Tibial nerve (tissue), 4 donors: ENCODE measurements around the gene APLN. TPM values are rescaled to one million over a fixed set of nuclear protein-coding genes. Genes with fewer than 3 reads are reported as not detected.

Source experiments
- DNase-seq, 2 donors: peaks; one replicate each; pipeline ENCODE4 v3.0.0-alpha.2; 2019; ENCODE audit warnings: low spot score in 2 of 2
- H3K27ac ChIP-seq, 4 donors: fragments of 200-600 bp; sonication (generic) in 3 of 4; one replicate each; pipeline ENCODE4 v1.5.1; 2017 to 2019; ENCODE audit warnings: mild to moderate bottlenecking in 1 of 4
- H3K27me3 ChIP-seq, 2 donors: fragments of 200-600 bp; sonication (generic) in 1 of 2; one replicate each; pipeline versions ENCODE4 v1.5.1 to v1.6.0; 2017 to 2019
- H3K36me3 ChIP-seq, 3 donors: fragments of 200-600 bp; sonication (generic); one replicate each; pipeline ENCODE4 v1.5.1; 2018 to 2019
- H3K4me1 ChIP-seq, 4 donors: fragments of 200-600 bp; sonication (generic) in 3 of 4; one replicate each; pipeline ENCODE4 v1.5.1; 2017 to 2019
- H3K4me3 ChIP-seq, 4 donors: fragments of 200-600 bp; sonication (generic) in 3 of 4; one replicate each; pipeline ENCODE4 v1.5.1; 2017 to 2019; ENCODE audit warnings: mild to moderate bottlenecking in 1 of 4, moderate library complexity in 1 of 4
- H3K9me3 ChIP-seq, 4 donors: fragments of 200-600 bp; sonication (generic) in 3 of 4; one replicate each; pipeline ENCODE4 v1.5.1; 2017 to 2019
- EP300 ChIP-seq, 2 donors: sonication (generic); formaldehyde crosslinking; IDR thresholded peaks; one replicate each; pipeline ENCODE4 v1.6.1; 2017; ENCODE audit warnings: antibody characterized with exemption in 2 of 2, mild to moderate bottlenecking in 1 of 2
- POLR2A ChIP-seq, 2 donors: fragments of 450-650 bp; IDR thresholded peaks; one replicate each; pipeline ENCODE4 v1.6.1; 2017; ENCODE audit warnings: antibody characterized with exemption in 2 of 2, mild to moderate bottlenecking in 2 of 2, moderate library complexity in 2 of 2
- WGBS, 2 donors: methylation state at CpG; one replicate each; pipeline ENCODE4 v1.1.5; 2018; 5-methylcytosine and 5-hydroxymethylcytosine counted together
- total RNA-seq, 4 donors: library from RNA; depleted of rRNA; stranded (reverse); fragments of >200 nt; gene quantifications; one replicate each; pipeline ENCODE4 v1.1.0, GENCODE V29; 2016
- TF ChIP-seq, protein P1 (sequence below), 5 experiments: fragments of 200-600 bp in 3 of 5; fragments of 450-650 bp in 2 of 5; sonication (generic) in 3 of 5; IDR thresholded peaks; one replicate each; pipeline ENCODE4 v1.5.1; 2016 to 2019; ENCODE audit warnings: antibody characterized with exemption in 5 of 5, mild to moderate bottlenecking in 3 of 5, moderate library complexity in 2 of 5

Gene APLN
- total RNA-seq, 4 donors from 2014 or later: 0.20 to 0.60 (median 0.21) TPM; not detected in 1

DNA sequence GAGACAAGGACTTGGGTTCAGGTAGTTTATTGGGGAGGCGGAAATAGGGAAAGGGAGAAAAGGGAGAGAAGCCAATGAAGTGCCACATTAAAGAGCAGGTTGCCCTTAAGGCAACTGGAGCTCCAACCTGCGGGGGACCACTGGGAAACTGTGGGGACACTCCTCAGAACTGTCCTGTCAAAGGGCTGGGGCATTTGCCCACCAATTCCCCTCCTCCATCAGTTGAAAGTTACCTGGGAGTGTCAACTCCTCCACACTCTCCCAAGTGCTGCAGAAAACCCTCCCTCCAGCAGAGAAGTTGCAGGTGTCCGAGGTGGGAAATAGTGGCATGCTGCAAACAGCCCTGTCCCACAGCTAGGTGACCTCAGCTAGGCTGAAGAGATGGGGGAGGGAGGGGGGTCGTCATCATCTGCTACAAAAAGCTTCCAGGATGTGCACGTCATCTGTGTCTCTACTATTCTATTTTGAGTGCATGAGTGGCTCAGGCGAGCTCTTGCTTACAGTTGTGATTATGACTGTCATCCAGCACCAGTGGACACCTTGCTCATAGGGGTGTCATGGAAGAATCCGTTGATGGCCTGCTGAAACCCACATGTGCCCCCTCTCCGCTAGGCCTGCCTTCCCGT lies 42.6 kb upstream of the APLN start:
- no peaks in the 10 kb centered on the region for H3K36me3 ChIP-seq
- H3K4me3 ChIP-seq: no peak overlapping the region
- TF ChIP-seq POLR2A (IDR thresholded peaks at IDR 0.05) (no peak), EP300 (IDR thresholded peaks at IDR 0.05) (no peak)
- TF ChIP-seq, protein P1, sequence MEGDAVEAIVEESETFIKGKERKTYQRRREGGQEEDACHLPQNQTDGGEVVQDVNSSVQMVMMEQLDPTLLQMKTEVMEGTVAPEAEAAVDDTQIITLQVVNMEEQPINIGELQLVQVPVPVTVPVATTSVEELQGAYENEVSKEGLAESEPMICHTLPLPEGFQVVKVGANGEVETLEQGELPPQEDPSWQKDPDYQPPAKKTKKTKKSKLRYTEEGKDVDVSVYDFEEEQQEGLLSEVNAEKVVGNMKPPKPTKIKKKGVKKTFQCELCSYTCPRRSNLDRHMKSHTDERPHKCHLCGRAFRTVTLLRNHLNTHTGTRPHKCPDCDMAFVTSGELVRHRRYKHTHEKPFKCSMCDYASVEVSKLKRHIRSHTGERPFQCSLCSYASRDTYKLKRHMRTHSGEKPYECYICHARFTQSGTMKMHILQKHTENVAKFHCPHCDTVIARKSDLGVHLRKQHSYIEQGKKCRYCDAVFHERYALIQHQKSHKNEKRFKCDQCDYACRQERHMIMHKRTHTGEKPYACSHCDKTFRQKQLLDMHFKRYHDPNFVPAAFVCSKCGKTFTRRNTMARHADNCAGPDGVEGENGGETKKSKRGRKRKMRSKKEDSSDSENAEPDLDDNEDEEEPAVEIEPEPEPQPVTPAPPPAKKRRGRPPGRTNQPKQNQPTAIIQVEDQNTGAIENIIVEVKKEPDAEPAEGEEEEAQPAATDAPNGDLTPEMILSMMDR (IDR thresholded peaks at IDR 0.05): no peak
- 71 to 78% methylated on average over 9 of the region's 9 CpGs for WGBS, 2 donors
- H3K9me3 ChIP-seq: no peaks in the 10 kb centered on the region
- no peaks in the 10 kb centered on the region for H3K4me1 ChIP-seq
- no peak for DNase-seq
- H3K27me3 ChIP-seq: peaks cover 0 to 7% of the 10 kb centered on the region in 2 donors
- H3K27ac ChIP-seq: no peak overlapping the region

DNA sequence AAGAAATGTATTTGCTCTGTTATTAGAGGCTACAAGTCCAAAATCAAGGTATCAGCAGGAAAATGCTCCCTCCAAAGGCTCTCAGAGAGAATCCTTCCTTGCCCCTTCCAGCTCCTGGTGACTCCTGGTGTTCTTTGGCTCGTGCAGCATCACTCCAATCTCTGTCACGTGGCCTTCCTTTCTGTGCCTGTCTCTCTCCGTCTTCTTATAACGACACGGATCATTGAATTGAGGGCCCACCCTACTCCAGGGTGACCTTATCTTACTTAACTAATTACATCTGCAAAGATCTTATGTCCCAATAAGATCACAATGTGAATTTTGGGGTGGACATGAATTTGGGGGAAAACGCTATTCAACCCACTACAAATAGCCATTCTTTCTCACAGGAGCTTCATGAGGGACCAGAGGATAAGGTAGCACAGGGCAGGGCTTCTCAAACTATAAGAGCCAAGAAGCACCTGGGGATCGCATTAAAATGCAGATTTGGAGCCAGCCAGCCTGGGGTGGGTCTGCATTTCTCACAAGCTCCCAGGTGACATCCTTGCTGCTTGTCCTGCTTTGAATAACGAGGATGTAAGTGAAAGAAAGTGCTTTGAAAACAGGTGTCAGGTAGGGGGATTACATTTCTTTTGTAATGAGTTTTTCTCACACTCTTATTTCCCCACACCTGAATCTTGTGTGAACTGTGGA lies 41.9 kb upstream of the APLN start:
- 50 to 57% methylated on average over 5 to 8 of the region's 8 CpGs for WGBS, 2 donors
- DNase-seq: no peak

DNA sequence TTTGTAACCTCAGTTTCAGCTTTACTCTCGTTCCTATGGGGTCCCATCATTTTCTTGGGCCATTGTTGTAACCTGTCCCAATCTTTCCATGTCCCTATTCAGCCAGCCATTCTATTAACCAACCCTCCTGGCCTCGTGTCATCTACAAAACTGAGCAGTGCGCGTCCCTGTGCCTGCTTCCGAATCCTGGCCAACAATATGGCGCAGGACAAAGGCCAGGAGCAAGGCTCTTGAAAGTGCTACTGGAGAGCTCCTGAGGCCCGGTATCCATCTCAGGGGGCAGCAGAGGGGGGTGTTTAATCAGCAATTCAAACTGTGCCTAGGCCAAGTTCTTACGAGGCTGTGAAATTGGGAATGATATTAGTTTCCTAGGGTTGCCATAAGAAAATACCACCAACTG lies 41.2 kb upstream of the APLN start:
- DNase-seq: no peak
- 83% methylated on average over 4 to 8 of the region's 8 CpGs for WGBS, 2 donors
- H3K27me3 ChIP-seq: peaks cover 0 to 7% of the 10 kb centered on the region in 2 donors
- H3K36me3 ChIP-seq: no peaks in the 10 kb centered on the region
- no peaks in the 10 kb centered on the region for H3K4me1 ChIP-seq
- no peaks in the 10 kb centered on the region for H3K9me3 ChIP-seq
- H3K27ac ChIP-seq: no peak overlapping the region
- H3K4me3 ChIP-seq: no peak overlapping the region
- TF ChIP-seq EP300 (IDR thresholded peaks at IDR 0.05) (no peak), POLR2A (IDR thresholded peaks at IDR 0.05) (no peak)
- TF ChIP-seq, protein P1 (IDR thresholded peaks at IDR 0.05): no peak

More for the DNA sequence above, 41.9 kb upstream of the APLN start:
- no peak for TF ChIP-seq POLR2A (IDR thresholded peaks at IDR 0.05)
- TF ChIP-seq, protein P1 (IDR thresholded peaks at IDR 0.05): no peak
- no peak for TF ChIP-seq EP300 (IDR thresholded peaks at IDR 0.05)
- Histone ChIP-seq H3K9me3 (no peaks in the 10 kb centered on the region), H3K4me1 (no peaks in the 10 kb centered on the region), H3K4me3 (no peak overlapping the region), H3K36me3 (no peaks in the 10 kb centered on the region), H3K27ac (no peak overlapping the region), H3K27me3 (peaks cover 0 to 7% of the 10 kb centered on the region in 2 donors)

DNA sequence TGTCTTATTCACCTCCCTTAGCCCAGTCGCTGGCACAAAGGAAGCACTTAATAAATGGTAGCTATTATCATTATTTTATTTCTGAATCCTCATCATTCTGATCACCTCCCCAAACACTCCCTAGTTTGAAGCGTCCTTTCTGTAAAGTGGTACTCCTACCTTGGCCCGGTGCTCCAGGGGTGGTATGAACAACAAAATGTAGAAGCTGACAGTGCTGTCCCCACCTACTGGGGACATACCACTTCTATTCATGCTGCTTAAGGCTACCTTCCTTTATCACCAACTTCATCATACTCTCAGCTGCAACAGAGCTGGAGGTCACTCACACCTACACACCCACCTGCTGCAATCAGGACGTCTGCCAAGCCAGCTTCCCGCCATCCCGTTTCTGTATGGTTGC lies 40.8 kb upstream of the APLN start:
- H3K36me3 ChIP-seq: no peaks in the 10 kb centered on the region
- no peak for DNase-seq
- H3K27ac ChIP-seq: no peak overlapping the region
- no peaks in the 10 kb centered on the region for H3K4me1 ChIP-seq
- peaks cover 0 to 7% of the 10 kb centered on the region in 2 donors for H3K27me3 ChIP-seq
- H3K9me3 ChIP-seq: no peaks in the 10 kb centered on the region
- 81 to 87% methylated on average over 6 of the region's 6 CpGs for WGBS, 2 donors
- H3K4me3 ChIP-seq: no peak overlapping the region
- TF ChIP-seq, protein P1 (IDR thresholded peaks at IDR 0.05): no peak
- no peak for TF ChIP-seq POLR2A (IDR thresholded peaks at IDR 0.05)
- TF ChIP-seq EP300 (IDR thresholded peaks at IDR 0.05): no peak

DNA sequence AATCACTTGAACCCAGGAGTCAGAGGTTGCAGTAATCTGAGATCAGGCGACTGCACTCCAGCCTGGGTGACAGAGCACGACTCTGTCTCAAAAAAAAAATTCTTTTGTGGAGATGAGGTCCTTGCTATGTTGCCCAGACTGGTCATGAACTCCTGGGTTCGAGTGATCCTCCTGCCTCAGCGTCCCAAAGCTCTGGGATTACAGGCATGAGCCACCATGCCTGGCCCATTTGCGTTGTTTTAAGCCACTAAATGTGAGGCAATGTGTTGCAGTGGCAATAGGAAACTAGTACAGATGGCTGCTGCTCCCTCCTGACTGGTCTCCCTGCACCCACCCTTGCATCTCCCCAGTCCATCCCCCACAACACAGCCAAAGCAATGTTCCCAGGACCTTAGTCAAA lies 40.0 kb upstream of the APLN start:
- TF ChIP-seq, protein P1 (IDR thresholded peaks at IDR 0.05): no peak
- TF ChIP-seq EP300 (IDR thresholded peaks at IDR 0.05) (no peak), POLR2A (IDR thresholded peaks at IDR 0.05) (no peak)
- Histone ChIP-seq H3K27ac (no peak overlapping the region), H3K27me3 (peaks cover 0 to 7% of the 10 kb centered on the region in 2 donors), H3K9me3 (no peaks in the 10 kb centered on the region), H3K4me1 (no peaks in the 10 kb centered on the region), H3K36me3 (no peaks in the 10 kb centered on the region), H3K4me3 (no peak overlapping the region)
- WGBS, 2 donors: 81 to 100% methylated on average over 1 to 5 of the region's 5 CpGs
- no peak for DNase-seq
